C4-2B (cell line): Measurements from ENCODE around the gene DBH.
"Not testable (repeated sequence)": the region's sequence is repeated elsewhere in the genome, so short reads cannot be mapped to it uniquely, and the experiment has no call there.

Source experiments
- H3K27ac ChIP-seq: fragments of 450-650 bp; 2 replicates; pipeline ENCODE4 v1.5.1; 2017
- CTCF ChIP-seq: fragments of 450-650 bp; conservative IDR thresholded peaks from 2 replicates; pipeline ENCODE4 v1.5.1; 2017; ENCODE audit warnings: mild to moderate bottlenecking
- ZFX ChIP-seq: fragments of 450-650 bp; IDR thresholded peaks from 2 replicates; pipeline ENCODE4 v1.6.1; 2017

The DBH gene

GRCh38 chr9:133615606-133616188 lies 20.5 kb upstream of the DBH start:
- no peak for TF ChIP-seq CTCF
- TF ChIP-seq ZFX: no peak
- H3K27ac ChIP-seq: no peak overlapping the region

- no peak overlapping the region for H3K27ac ChIP-seq
- TF ChIP-seq CTCF (no peak), ZFX (no peak)
Measured at GRCh38 chr9:133616643-133617405, 19.3 kb upstream of the DBH start.

GRCh38 chr9:133618726-133619125 lies 17.4 kb upstream of the DBH start:
- TF ChIP-seq ZFX (no peak), CTCF (no peak)

GRCh38 chr9:133619791-133620190 lies 16.4 kb upstream of the DBH start:
- no peak overlapping the region for H3K27ac ChIP-seq
- TF ChIP-seq CTCF: no peak
- no peak for TF ChIP-seq ZFX

More at GRCh38 chr9:133618726-133619125, 17.4 kb upstream of the DBH start:
- H3K27ac ChIP-seq: no peak overlapping the region

GRCh38 chr9:133621725-133622267 lies 14.4 kb upstream of the DBH start:
- H3K27ac ChIP-seq: no peak overlapping the region
- no peak for TF ChIP-seq CTCF
- no peak for TF ChIP-seq ZFX

GRCh38 chr9:133622555-133622954 lies 13.6 kb upstream of the DBH start:
- H3K27ac ChIP-seq: no peak overlapping the region
- TF ChIP-seq CTCF (no peak), ZFX (no peak)

- H3K27ac ChIP-seq: not testable (repeated sequence)
Measured at GRCh38 chr9:133626008-133626407, 10.2 kb upstream of the DBH start.
